ENCODE data around the gene PHLPP1.

PHLPP1 gene

GRCh38 chr18:62711781-62712180 lies 3.6 kb upstream of the PHLPP1 start:
- DNase-seq: no peak
- TF ChIP-seq POLR2A (IDR thresholded peaks at IDR 0.05; ENCODE audit: low read length) (no peak), GATA1 (IDR thresholded peaks at IDR 0.05; ENCODE audit: low read depth, low read length) (no peak)

DNA sequence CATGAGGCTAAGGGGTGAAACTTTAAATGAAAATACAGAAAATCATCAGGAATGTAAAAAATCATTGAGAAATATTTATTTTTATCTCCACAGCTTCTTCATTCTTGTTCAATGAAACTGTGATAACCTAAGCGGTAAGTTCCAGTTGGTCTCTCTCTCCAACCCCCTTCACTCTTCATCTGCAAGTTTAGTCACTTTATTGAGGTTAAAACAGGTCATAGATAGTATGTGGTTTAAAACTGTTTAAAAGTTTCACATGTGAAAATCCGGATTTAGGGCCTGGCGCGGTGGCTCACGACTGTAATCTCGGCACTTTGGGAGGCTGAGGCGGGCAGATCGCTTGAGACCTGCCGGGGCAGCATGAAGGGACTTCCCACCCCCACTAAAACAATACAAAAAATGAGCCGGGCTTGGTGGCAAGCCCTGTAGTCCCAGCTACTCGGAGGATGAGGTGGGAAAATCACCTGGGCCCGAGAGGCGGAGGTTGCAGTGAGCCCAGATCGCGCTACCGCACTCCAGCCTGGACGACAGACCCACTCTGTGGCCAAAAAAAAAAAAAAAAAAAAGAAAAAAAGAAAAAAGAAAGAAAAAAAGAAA lies 1.6 kb upstream of the PHLPP1 start:
- TF ChIP-seq GATA1 (IDR thresholded peaks at IDR 0.05; ENCODE audit: low read depth, low read length): no peak
- DNase-seq: peak in 1 of 2 experiments; percentile 15

DNA sequence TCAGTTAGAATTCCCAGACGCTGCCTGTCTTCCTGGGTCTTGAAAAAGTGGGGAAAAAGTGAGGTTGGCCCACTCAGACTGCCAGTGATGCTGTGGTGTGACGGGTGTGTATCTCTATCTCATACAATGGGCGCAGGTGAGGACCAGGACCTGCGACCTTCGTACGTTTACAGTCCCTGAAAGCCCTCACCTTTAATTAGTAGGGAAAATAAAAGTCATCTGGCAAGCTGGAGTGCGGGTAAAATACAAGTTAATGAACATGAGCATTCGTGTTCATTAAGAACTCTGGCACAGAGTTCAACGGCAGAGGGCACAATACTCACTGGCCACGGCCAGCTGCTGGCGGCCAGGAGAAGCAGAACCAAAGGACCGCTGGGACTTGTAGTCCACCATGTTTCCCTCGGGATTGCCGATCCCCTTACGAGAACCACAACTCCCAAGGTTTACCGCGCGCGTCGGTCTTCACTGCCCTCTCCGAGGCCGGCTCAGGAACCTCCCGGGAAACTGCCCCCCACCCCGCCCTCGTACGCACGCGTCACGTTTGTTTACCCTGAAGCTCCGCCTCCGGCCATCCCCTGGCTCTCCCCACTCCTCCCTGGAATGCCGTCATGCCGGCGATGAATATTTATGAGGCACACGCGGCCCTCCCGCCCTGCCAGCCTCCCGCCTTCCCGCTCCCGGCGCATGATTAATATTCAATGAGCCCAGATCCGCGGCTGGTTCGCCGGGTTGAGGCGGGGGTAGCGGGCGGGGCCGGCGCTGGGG lies 488 bp upstream of the PHLPP1 start:
- TF ChIP-seq POLR2A (IDR thresholded peaks at IDR 0.05; ENCODE audit: low read length) (peak; percentile 24), GATA1 (IDR thresholded peaks at IDR 0.05; ENCODE audit: low read depth, low read length) (no peak)
- DNase-seq: peak; percentile 100

- peak; percentile 74 to 79 for DNase-seq
- TF ChIP-seq GATA1 (IDR thresholded peaks at IDR 0.05; ENCODE audit: low read depth, low read length) (no peak), POLR2A (IDR thresholded peaks at IDR 0.05; ENCODE audit: low read length) (no peak)
These were observed 646 bp downstream of the PHLPP1 start for GRCh38 chr18:62715759-62716615.

- TF ChIP-seq GATA1 (IDR thresholded peaks at IDR 0.05; ENCODE audit: low read depth, low read length): no peak
- no peak for TF ChIP-seq POLR2A (IDR thresholded peaks at IDR 0.05; ENCODE audit: low read length)
- DNase-seq: peak; percentile 51 to 63
These were observed 1.4 kb downstream of the PHLPP1 start for GRCh38 chr18:62716619-62717168.

DNA sequence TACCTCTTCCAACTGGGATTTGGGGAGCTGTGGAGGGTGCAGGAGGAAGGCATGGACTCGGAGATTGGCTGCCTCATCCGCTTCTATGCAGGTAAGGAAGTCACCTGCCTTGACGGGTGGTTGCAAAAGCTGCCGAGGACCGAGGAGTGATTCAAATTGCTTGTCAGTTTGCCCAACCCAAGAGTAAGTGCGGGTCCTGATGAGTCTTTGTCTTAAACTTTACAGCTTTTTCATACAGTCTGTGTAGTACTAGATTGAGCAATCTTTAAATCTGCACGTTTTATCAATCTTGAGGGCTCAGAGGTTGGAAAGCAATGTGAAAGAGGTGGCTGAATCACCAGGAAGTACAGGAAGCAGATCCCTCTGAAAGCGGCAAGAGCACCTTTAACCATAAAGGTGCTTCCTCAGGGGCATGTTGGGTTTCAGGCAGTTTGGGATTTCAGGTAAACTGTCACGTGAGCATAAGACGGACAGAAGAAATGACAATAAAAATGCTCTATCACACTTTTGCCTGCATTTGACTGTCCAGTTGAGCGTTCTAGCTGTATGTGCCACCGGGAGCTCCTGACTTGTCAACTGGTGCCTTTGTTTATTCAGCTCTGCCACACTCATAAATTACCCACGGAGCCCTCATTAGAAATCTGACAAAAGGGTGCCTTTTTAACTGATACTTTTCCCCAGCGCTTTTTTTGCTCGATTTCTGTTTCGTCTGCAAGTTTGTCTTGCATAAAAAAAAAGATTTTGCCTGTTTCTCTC lies 2.0 kb downstream of the PHLPP1 start:
- no peak for TF ChIP-seq POLR2A (IDR thresholded peaks at IDR 0.05; ENCODE audit: low read length)
- no peak for TF ChIP-seq GATA1 (IDR thresholded peaks at IDR 0.05; ENCODE audit: low read depth, low read length)
- DNase-seq: peak; percentile 48 to 60

- DNase-seq: peak; percentile 34 to 48
- no peak for TF ChIP-seq POLR2A (IDR thresholded peaks at IDR 0.05; ENCODE audit: low read length)
- TF ChIP-seq GATA1 (IDR thresholded peaks at IDR 0.05; ENCODE audit: low read depth, low read length): no peak
These were observed 2.8 kb downstream of the PHLPP1 start for GRCh38 chr18:62717925-62718800.

GRCh38 chr18:62720048-62720447 lies 4.7 kb downstream of the PHLPP1 start:
- no peak for DNase-seq
- TF ChIP-seq POLR2A (IDR thresholded peaks at IDR 0.05; ENCODE audit: low read length) (no peak), GATA1 (IDR thresholded peaks at IDR 0.05; ENCODE audit: low read depth, low read length) (no peak)

GRCh38 chr18:62720766-62721613 lies 5.6 kb downstream of the PHLPP1 start:
- no peak for DNase-seq
- TF ChIP-seq GATA1 (IDR thresholded peaks at IDR 0.05; ENCODE audit: low read depth, low read length) (no peak), POLR2A (IDR thresholded peaks at IDR 0.05; ENCODE audit: low read length) (no peak)

DNA sequence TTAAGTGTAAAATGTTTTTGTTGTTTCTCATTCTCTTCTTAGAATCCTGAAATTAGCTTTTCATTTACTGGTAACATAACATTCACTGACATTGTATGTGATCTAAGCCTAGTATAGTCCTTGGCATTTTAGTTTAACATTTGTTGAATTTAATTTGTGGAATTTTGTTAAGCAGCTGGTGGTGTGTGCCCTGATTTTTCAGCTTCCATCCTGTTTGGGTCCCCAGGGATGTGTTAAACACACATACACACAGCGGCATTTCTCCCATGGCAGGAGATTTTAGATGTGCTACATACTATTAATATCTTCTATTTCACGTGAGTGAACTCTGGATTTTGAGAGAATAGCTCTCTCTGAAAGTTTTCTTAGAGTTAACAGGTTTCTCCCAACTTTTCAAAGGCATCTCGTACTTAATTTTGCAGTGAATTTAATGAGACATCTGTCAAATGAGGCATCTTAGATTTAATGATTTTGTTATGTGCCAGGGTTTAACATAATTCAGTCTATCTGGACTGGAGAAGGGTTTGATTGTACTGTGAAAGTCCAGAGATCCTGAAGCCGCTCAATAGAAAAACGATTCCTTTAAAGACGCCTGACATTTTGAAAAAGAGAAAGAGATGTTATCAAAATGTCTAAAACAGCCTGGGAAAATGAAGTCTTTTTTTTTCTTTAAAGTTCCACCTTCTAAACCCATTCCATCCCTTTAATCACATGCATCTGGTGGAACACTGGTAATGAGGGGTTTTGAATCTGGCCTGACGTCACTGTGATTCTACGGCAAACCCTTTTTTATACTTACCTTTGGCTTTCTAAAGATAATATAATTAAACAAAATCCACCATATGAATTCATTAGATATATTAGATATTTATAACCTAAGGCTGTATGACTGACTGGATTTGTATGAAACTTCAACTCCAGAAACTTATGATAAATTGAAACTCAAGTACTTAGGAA lies 6.8 kb downstream of the PHLPP1 start:
- DNase-seq: no peak
- TF ChIP-seq GATA1 (IDR thresholded peaks at IDR 0.05; ENCODE audit: low read depth, low read length) (no peak), POLR2A (IDR thresholded peaks at IDR 0.05; ENCODE audit: low read length) (no peak)
